Measurements from ENCODE around the gene PGK2.

The PGK2 gene

DNA sequence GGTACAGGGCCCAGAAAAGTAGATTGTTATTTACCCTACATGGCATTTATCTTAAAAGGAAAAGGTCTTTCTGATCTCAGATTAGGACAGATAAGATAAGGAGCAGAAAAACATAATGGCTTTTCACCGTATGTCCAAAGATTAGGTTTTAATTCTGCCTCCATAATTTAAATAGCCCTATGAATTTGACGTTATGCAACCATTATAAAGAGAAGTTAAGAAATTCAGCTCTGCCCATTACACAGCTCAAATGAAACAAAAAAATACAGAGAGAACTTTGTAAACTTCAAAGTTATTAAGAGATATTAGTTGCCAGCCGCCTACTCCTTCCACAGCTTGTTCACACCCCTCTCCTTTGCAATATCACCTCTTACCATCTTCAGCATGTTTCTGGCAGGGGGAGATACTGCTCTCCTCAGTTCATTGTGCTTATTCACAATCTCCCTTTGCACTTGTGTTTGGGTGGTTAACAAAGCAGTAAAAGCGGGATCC is 51.0 kb downstream of the PGK2 start:
- DNase-seq (ENCODE audit: low read depth), result no peak
